Nephron progenitor cell (in vitro differentiated cells): Measurements from ENCODE around the gene APBB1IP.
"Not testable (repeated sequence)": the region's sequence is repeated elsewhere in the genome, so short reads cannot be mapped to it uniquely, and the experiment has no call there.

Experiments used
- DNase-seq: peaks from one replicate; pipeline ENCODE4 v3.0.0; 2021
- H3K27ac Mint-ChIP-seq: 2 replicates; pipeline ENCODE4 v1.8.0; 2021; ENCODE audit warnings: mild to moderate bottlenecking, moderate library complexity, mixed read lengths
- H3K27me3 Mint-ChIP-seq: 2 replicates; pipeline ENCODE4 v1.8.0; 2021; ENCODE audit warnings: mild to moderate bottlenecking, low read depth, mixed read lengths; ENCODE audit not compliant: poor library complexity
- H3K36me3 Mint-ChIP-seq: 2 replicates; pipeline ENCODE4 v1.8.0; 2021; ENCODE audit warnings: low read depth, mixed read lengths
- H3K4me1 Mint-ChIP-seq: 2 replicates; pipeline ENCODE4 v1.8.0; 2021; ENCODE audit warnings: mixed read lengths
- H3K4me3 Mint-ChIP-seq: 2 replicates; pipeline ENCODE4 v1.8.0; 2021; ENCODE audit warnings: mild to moderate bottlenecking, moderate library complexity, mixed read lengths
- H3K9me3 Mint-ChIP-seq: 2 replicates; pipeline ENCODE4 v1.8.0; 2021; ENCODE audit warnings: mild to moderate bottlenecking, moderate library complexity, mixed read lengths
- CTCF ChIP-seq: fragments of 200-600 bp; sonication (generic); IDR thresholded peaks from 2 replicates; pipeline ENCODE4 v1.5.0; 2021; ENCODE audit warnings: antibody characterized with exemption

Gene APBB1IP

GRCh38 chr10:26567351-26567721 is 129.2 kb downstream of the APBB1IP start:
- H3K9me3 Mint-ChIP-seq, result peaks cover 13% of the 10 kb centered on the region
- peak overlapping the region; percentile 84 for H3K4me3 Mint-ChIP-seq
- H3K27me3 Mint-ChIP-seq, result peaks cover 74% of the 10 kb centered on the region
- no peak overlapping the region for H3K27ac Mint-ChIP-seq
- peaks cover 6% of the 10 kb centered on the region for H3K4me1 Mint-ChIP-seq
- no peak for DNase-seq
- no peaks in the 10 kb centered on the region for H3K36me3 Mint-ChIP-seq
- TF ChIP-seq CTCF, result no peak

- peaks cover 48% of the 10 kb centered on the region for H3K27me3 Mint-ChIP-seq
- H3K9me3 Mint-ChIP-seq, result peaks cover 37% of the 10 kb centered on the region
- peaks cover 6% of the 10 kb centered on the region for H3K4me1 Mint-ChIP-seq
- no peak overlapping the region for H3K27ac Mint-ChIP-seq
- no peak for TF ChIP-seq CTCF
- DNase-seq, result no peak
- H3K36me3 Mint-ChIP-seq, result no peaks in the 10 kb centered on the region
- H3K4me3 Mint-ChIP-seq, result no peak overlapping the region
Measured at GRCh38 chr10:26571655-26572054, 133.5 kb downstream of the APBB1IP start.

- Mint-ChIP-seq H3K9me3 (peaks cover 37% of the 10 kb centered on the region), H3K27me3 (peaks cover 28% of the 10 kb centered on the region), H3K36me3 (no peaks in the 10 kb centered on the region), H3K4me1 (peaks cover 6% of the 10 kb centered on the region), H3K27ac (no peak overlapping the region), H3K4me3 (no peak overlapping the region)
- no peak for DNase-seq
- TF ChIP-seq CTCF, result no peak
Measured at GRCh38 chr10:26573674-26574073, 135.5 kb downstream of the APBB1IP start.

GRCh38 chr10:26574783-26575182 is 136.6 kb downstream of the APBB1IP start:
- peaks cover 6% of the 10 kb centered on the region for H3K4me1 Mint-ChIP-seq
- H3K27ac Mint-ChIP-seq, result no peak overlapping the region
- DNase-seq, result no peak
- TF ChIP-seq CTCF, result no peak
- H3K36me3 Mint-ChIP-seq, result no peaks in the 10 kb centered on the region
- peaks cover 37% of the 10 kb centered on the region for H3K9me3 Mint-ChIP-seq
- H3K4me3 Mint-ChIP-seq, result no peak overlapping the region
- peaks cover 22% of the 10 kb centered on the region for H3K27me3 Mint-ChIP-seq

- H3K36me3 Mint-ChIP-seq, H3K27me3 Mint-ChIP-seq, DNase-seq, H3K4me3 Mint-ChIP-seq, H3K27ac Mint-ChIP-seq, H3K4me1 Mint-ChIP-seq: not testable (repeated sequence)
- H3K9me3 Mint-ChIP-seq, result peaks cover 20% of the 10 kb centered on the region
Measured at GRCh38 chr10:26578371-26578770, 140.2 kb downstream of the APBB1IP start.

GRCh38 chr10:26579256-26580063 is 141.3 kb downstream of the APBB1IP start:
- H3K27ac Mint-ChIP-seq, result no peak overlapping the region
- H3K27me3 Mint-ChIP-seq, result no peaks in the 10 kb centered on the region
- TF ChIP-seq CTCF, result no peak
- H3K9me3 Mint-ChIP-seq, result peaks cover 14% of the 10 kb centered on the region
- no peak for DNase-seq
- H3K4me3 Mint-ChIP-seq, result no peak overlapping the region
- H3K36me3 Mint-ChIP-seq, result no peaks in the 10 kb centered on the region
- H3K4me1 Mint-ChIP-seq, result no peaks in the 10 kb centered on the region
